ENCODE data around the gene CORO2B.
A peak's percentile ranks its signal among the peaks of the same experiment; 100 is the strongest.

The CORO2B gene

DNA sequence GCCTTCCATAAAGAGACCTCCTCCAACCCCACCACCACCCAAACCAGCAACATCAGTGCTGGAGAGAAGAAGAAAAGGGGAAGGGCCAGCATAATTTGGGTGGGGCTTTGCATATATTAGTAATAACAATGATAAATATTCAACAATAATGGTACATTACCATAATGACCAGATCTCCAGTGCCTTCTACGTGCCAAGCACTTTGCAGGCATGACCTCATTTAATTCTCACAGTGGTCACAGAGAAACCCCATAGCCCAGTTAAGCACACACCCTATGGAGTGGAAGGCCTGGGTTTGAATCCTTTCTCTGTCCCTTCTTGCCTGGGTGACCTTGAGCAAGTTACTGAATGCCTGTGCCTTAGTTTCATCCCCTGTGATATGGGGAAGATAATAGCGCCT is 49.2 kb downstream of the CORO2B start:
- no peak overlapping the region for H3K27ac ChIP-seq
- no peaks in the 10 kb centered on the region for H3K36me3 ChIP-seq
- no peaks in the 10 kb centered on the region for H3K27me3 ChIP-seq (ENCODE audit: insufficient read depth, low read depth, severe bottlenecking)
- no peak overlapping the region for H3K4me3 ChIP-seq (ENCODE audit: low read depth, low read length)
- no peaks in the 10 kb centered on the region for H3K9me3 ChIP-seq (ENCODE audit: severe bottlenecking)
- TF ChIP-seq, protein P1, sequence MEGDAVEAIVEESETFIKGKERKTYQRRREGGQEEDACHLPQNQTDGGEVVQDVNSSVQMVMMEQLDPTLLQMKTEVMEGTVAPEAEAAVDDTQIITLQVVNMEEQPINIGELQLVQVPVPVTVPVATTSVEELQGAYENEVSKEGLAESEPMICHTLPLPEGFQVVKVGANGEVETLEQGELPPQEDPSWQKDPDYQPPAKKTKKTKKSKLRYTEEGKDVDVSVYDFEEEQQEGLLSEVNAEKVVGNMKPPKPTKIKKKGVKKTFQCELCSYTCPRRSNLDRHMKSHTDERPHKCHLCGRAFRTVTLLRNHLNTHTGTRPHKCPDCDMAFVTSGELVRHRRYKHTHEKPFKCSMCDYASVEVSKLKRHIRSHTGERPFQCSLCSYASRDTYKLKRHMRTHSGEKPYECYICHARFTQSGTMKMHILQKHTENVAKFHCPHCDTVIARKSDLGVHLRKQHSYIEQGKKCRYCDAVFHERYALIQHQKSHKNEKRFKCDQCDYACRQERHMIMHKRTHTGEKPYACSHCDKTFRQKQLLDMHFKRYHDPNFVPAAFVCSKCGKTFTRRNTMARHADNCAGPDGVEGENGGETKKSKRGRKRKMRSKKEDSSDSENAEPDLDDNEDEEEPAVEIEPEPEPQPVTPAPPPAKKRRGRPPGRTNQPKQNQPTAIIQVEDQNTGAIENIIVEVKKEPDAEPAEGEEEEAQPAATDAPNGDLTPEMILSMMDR (IDR thresholded peaks at IDR 0.05; ENCODE audit: low read depth, low read length): no peak
- no peak for DNase-seq

GRCh38 chr15:68629519-68630210 is 50.9 kb downstream of the CORO2B start:
- Histone ChIP-seq H3K4me3 (ENCODE audit: low read depth, low read length) (no peak overlapping the region), H3K27me3 (ENCODE audit: insufficient read depth, low read depth, severe bottlenecking) (no peaks in the 10 kb centered on the region), H3K36me3 (no peaks in the 10 kb centered on the region), H3K27ac (no peak overlapping the region), H3K9me3 (ENCODE audit: severe bottlenecking) (no peaks in the 10 kb centered on the region)
- no peak for DNase-seq
- TF ChIP-seq, protein P1 (IDR thresholded peaks at IDR 0.05; ENCODE audit: low read depth, low read length): no peak

- Histone ChIP-seq H3K27me3 (ENCODE audit: insufficient read depth, low read depth, severe bottlenecking) (no peaks in the 10 kb centered on the region), H3K9me3 (ENCODE audit: severe bottlenecking) (no peaks in the 10 kb centered on the region), H3K27ac (no peak overlapping the region), H3K4me3 (ENCODE audit: low read depth, low read length) (no peak overlapping the region), H3K36me3 (no peaks in the 10 kb centered on the region)
- DNase-seq: no peak
- TF ChIP-seq, protein P1 (IDR thresholded peaks at IDR 0.05; ENCODE audit: low read depth, low read length): no peak
Observed at GRCh38 chr15:68630211-68630555, 51.4 kb downstream of the CORO2B start.

DNA sequence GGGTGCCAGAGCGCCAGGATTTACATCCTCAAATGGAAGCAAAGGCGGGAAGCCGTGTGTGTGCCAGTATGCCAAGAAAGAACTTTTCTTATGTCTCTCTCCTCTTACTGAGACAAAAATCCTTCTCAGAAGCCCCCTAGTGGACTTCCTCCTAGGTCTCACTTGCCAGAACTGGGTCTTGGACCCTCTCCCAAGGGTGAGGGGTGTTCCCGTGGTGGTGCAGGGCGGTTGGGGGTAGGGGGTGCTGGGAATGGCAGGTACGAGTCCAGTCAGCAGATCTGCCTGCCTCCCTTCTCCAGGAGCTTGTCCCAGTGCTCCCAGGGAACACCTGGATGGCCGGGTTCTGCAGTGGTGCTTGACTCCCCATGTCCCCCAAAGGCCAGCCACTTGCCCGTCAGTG is 52.0 kb downstream of the CORO2B start:
- TF ChIP-seq, protein P1 (IDR thresholded peaks at IDR 0.05; ENCODE audit: low read depth, low read length): peak; percentile 25; the same call in 1 of the 2 replicates
- Histone ChIP-seq H3K27ac (no peak overlapping the region), H3K36me3 (no peaks in the 10 kb centered on the region), H3K9me3 (ENCODE audit: severe bottlenecking) (no peaks in the 10 kb centered on the region), H3K4me3 (ENCODE audit: low read depth, low read length) (no peak overlapping the region), H3K27me3 (ENCODE audit: insufficient read depth, low read depth, severe bottlenecking) (no peaks in the 10 kb centered on the region)
- DNase-seq: no peak

DNA sequence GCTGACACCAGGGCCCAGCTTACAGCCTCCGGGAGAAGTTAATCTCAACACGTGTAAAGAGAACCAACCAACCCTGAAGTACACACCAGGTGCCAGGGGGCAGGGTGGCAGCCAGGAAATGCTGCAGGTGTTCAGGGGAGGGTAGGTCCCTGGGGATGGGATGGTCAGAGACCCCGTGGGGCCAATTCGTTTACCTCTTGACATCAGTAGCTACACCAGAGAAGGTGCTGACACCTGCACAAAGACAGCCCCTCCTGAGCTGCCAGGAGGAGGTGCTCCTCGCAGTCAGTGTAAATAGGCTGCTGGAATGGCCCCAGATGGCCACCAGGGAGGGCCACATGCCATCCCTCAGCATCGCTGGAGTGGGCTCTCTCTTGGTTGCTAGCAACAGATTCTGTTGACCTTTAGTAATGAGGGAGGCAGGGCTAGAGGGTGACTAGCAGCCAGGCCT is 52.8 kb downstream of the CORO2B start:
- DNase-seq: peak; percentile 41
- Histone ChIP-seq H3K27me3 (ENCODE audit: insufficient read depth, low read depth, severe bottlenecking) (no peaks in the 10 kb centered on the region), H3K9me3 (ENCODE audit: severe bottlenecking) (no peaks in the 10 kb centered on the region), H3K27ac (no peak overlapping the region; the same call in 1 of the 2 replicates), H3K36me3 (no peaks in the 10 kb centered on the region), H3K4me3 (ENCODE audit: low read depth, low read length) (no peak overlapping the region)
- TF ChIP-seq, protein P1 (IDR thresholded peaks at IDR 0.05; ENCODE audit: low read depth, low read length): peak; percentile 77

GRCh38 chr15:68632101-68632500 is 53.3 kb downstream of the CORO2B start:
- no peak for DNase-seq
- Histone ChIP-seq H3K27ac (no peak overlapping the region), H3K9me3 (ENCODE audit: severe bottlenecking) (no peaks in the 10 kb centered on the region), H3K36me3 (no peaks in the 10 kb centered on the region; the same call in 1 of the 2 replicates), H3K4me3 (ENCODE audit: low read depth, low read length) (no peak overlapping the region), H3K27me3 (ENCODE audit: insufficient read depth, low read depth, severe bottlenecking) (no peaks in the 10 kb centered on the region)
- TF ChIP-seq, protein P1 (IDR thresholded peaks at IDR 0.05; ENCODE audit: low read depth, low read length): no peak

All from WERI-Rb-1 (cell line).